K562 (cell line): Measurements from ENCODE around the gene THADA. TPM values are rescaled to one million over a fixed set of nuclear protein-coding genes. Genes with fewer than 3 reads are reported as not detected.

Experiments
- ATAC-seq: fragments of 200-7000 bp; cut with Tn5 transposase; 3 replicates; pipeline ENCODE4 v1.9.1; 2020; ENCODE audit warnings: moderate library complexity
- BruUV-seq: library from RNA; stranded (reverse); fragments of 400-500 nt; replicated peaks from 2 replicates; lab custom pipeline; 2021; lab: Mats Ljungman, UMichigan
- CTCF ChIA-PET: fragments of 300-600 bp; formaldehyde crosslinking; extraction: SDS; loops from one replicate; lab custom pipeline; 2021; ENCODE audit warnings: low intra/inter-chr PET ratio; lab: Yijun Ruan, JAX
- POLR2A ChIA-PET: fragments of 300-600, 350-650 bp; sonication (Branson Sonifier 250); formaldehyde crosslinking; extraction: SDS; loops from one replicate; lab custom pipeline; 2021; ENCODE audit warnings: antibody characterized with exemption, inconsistent platforms; lab: Yijun Ruan, JAX
- DNase-seq, 4 experiments: peaks; one replicate each; pipeline versions ENCODE4 v3.0.0 to v3.0.0-alpha.2; 2011 to 2018; ENCODE audit warnings: low spot score in 3 of 4, mixed read lengths in 3 of 4; ENCODE audit errors: extremely low read depth in 1 of 4
- FAIRE-seq: peaks from 2 replicates; lab custom pipeline; 2011; peaks lifted over from hg19 to GRCh38; lab: Jason Lieb, UNC
- H2AFZ ChIP-seq: 2 replicates; pipeline ENCODE4 v1.6.0; 2011; ENCODE audit warnings: low read depth, low read length, control low read depth, inconsistent platforms
- H3K27ac ChIP-seq: fragments of 200-600 bp; 3 replicates; pipeline ENCODE4 v1.8.0; 2011; ENCODE audit warnings: low read depth, mild to moderate bottlenecking, control low read depth, inconsistent platforms, low read length, moderate library complexity, mixed read lengths; ENCODE audit errors: extremely low read depth
- H3K27me3 ChIP-seq, 2 experiments: fragments of 300-600 bp in 1 of 2; 2 replicates in 1 of 2; 3 replicates in 1 of 2; pipeline versions ENCODE4 v1.6.0 to v1.8.0; 2011; ENCODE audit warnings: inconsistent platforms in 2 of 2, low read length in 2 of 2, mild to moderate bottlenecking in 1 of 2, mixed read lengths in 1 of 2, moderate library complexity in 1 of 2; ENCODE audit not compliant: control insufficient read depth in 2 of 2, insufficient read depth in 2 of 2
- H3K36me3 ChIP-seq: fragments of 300-600 bp; 3 replicates; pipeline ENCODE4 v1.8.0; 2011; ENCODE audit warnings: mild to moderate bottlenecking, low read length, inconsistent platforms; ENCODE audit not compliant: control insufficient read depth, insufficient read depth
- H3K4me1 ChIP-seq, 2 experiments: fragments of 200-600 bp in 1 of 2; replicated peaks in 1 of 2; 2 replicates in 1 of 2; 3 replicates in 1 of 2; pipeline versions ENCODE4 v1.5.1 to v1.8.0; 2011; ENCODE audit warnings: inconsistent platforms in 2 of 2, low read length in 2 of 2, mild to moderate bottlenecking in 1 of 2, mixed read lengths in 1 of 2, moderate library complexity in 1 of 2; ENCODE audit not compliant: control insufficient read depth in 2 of 2, insufficient read depth in 2 of 2
- H3K4me2 ChIP-seq: 2 replicates; pipeline ENCODE4 v1.6.1; 2011; ENCODE audit warnings: low read length, control low read depth, inconsistent platforms, mixed read lengths; ENCODE audit not compliant: insufficient read depth
- H3K4me3 ChIP-seq: fragments of 200-600 bp; sonication (generic), shearing (Covaris generic); 2 replicates; pipeline ENCODE4 v1.5.1; 2016; ENCODE audit warnings: control low read depth, inconsistent platforms
- H3K79me2 ChIP-seq: fragments of 200-600 bp; 3 replicates; pipeline ENCODE4 v1.8.0; 2011; ENCODE audit warnings: low read length, inconsistent platforms; ENCODE audit not compliant: control insufficient read depth, insufficient read depth
- H3K9ac ChIP-seq, 2 experiments: 2 replicates each; pipeline versions ENCODE4 v1.6.0 to v1.6.1; 2011; ENCODE audit warnings: low read depth in 2 of 2, low read length in 2 of 2, control low read depth in 1 of 2, inconsistent platforms in 1 of 2, mild to moderate bottlenecking in 1 of 2, mixed read lengths in 1 of 2; ENCODE audit not compliant: insufficient read depth in 1 of 2
- H3K9me1 ChIP-seq: one replicate; pipeline ENCODE4 v1.6.0; 2011; ENCODE audit warnings: inconsistent platforms, mild to moderate bottlenecking, low read length, moderate library complexity; ENCODE audit not compliant: control insufficient read depth, insufficient read depth
- H3K9me3 ChIP-seq: replicated peaks from 2 replicates; pipeline ENCODE4 v1.5.1; 2011; ENCODE audit warnings: low read depth, low read length, inconsistent platforms; ENCODE audit not compliant: control insufficient read depth, insufficient read depth
- H4K20me1 ChIP-seq: replicated peaks from 2 replicates; pipeline ENCODE4 v1.6.1; 2011; ENCODE audit warnings: low read length, inconsistent platforms, mixed read lengths; ENCODE audit not compliant: control insufficient read depth, insufficient read depth
- ATF3 ChIP-seq, 2 experiments: fragments of 450-650 bp in 1 of 2; sonication (generic) in 1 of 2; formaldehyde crosslinking in 1 of 2; IDR thresholded peaks in 1 of 2; conservative IDR thresholded peaks in 1 of 2; 2 replicates each; pipeline versions ENCODE4 v1.6.1 to v1.8.1; 2016 to 2023; ENCODE audit warnings: mild to moderate bottlenecking in 2 of 2, moderate library complexity in 2 of 2, inconsistent platforms in 1 of 2, missing genetic modification reagents in 1 of 2
- BRF1 ChIP-seq: IDR thresholded peaks from 3 replicates; pipeline ENCODE4 v1.6.1; 2011; ENCODE audit warnings: borderline replicate concordance, mild to moderate bottlenecking; ENCODE audit not compliant: insufficient read length; ENCODE audit errors: extremely low read depth
- CXXC5 ChIP-seq: fragments of 250-450 bp; sonication (Bioruptor Pico); IDR thresholded peaks from 2 replicates; pipeline ENCODE4 v1.8.0; 2022; ENCODE audit warnings: inconsistent platforms, mild to moderate bottlenecking, moderate library complexity
- GATAD2A ChIP-seq: fragments of 450-650 bp; IDR thresholded peaks from 2 replicates; pipeline ENCODE4 v1.6.1; 2017
- HNRNPL ChIP-seq: fragments of 200-400 bp; formaldehyde crosslinking; IDR thresholded peaks from 2 replicates; pipeline ENCODE4 v1.6.1; 2017; ENCODE audit warnings: low read depth, mild to moderate bottlenecking, low read length
- MECOM ChIP-seq: fragments of 250-450 bp; sonication (Bioruptor Pico); IDR thresholded peaks from 2 replicates; pipeline ENCODE4 v1.8.0; 2022; ENCODE audit warnings: inconsistent platforms
- MLX ChIP-seq, 2 experiments: fragments of 450-650 bp in 1 of 2; sonication (generic) in 1 of 2; formaldehyde crosslinking; conservative IDR thresholded peaks; 2 replicates each; pipeline versions ENCODE4 v1.4.0 to v1.8.1; 2020 to 2022; ENCODE audit warnings: mild to moderate bottlenecking in 1 of 2, missing genetic modification reagents in 1 of 2
- NUFIP1 ChIP-seq: fragments of 450-650 bp; IDR thresholded peaks from 2 replicates; pipeline ENCODE4 v1.6.1; 2018; ENCODE audit not compliant: partially characterized antibody
- PTTG1 ChIP-seq: fragments of 450-650 bp; IDR thresholded peaks from 2 replicates; pipeline ENCODE4 v1.6.1; 2016; ENCODE audit warnings: low read depth, mild to moderate bottlenecking, missing genetic modification characterization, missing compliant biosample characterization
- RBM22 ChIP-seq: fragments of 200-400 bp; formaldehyde crosslinking; IDR thresholded peaks from 2 replicates; pipeline ENCODE4 v1.6.1; 2018; ENCODE audit warnings: low read length, low read depth; ENCODE audit not compliant: poor library complexity, severe bottlenecking
- SNIP1 ChIP-seq: fragments of 450-650 bp; IDR thresholded peaks from 2 replicates; pipeline ENCODE4 v1.7.1; 2017; ENCODE audit warnings: low read depth, mild to moderate bottlenecking
- THRB ChIP-seq: fragments of 450-650 bp; formaldehyde crosslinking; conservative IDR thresholded peaks from 2 replicates; pipeline ENCODE4 v1.4.0; 2022; ENCODE audit warnings: mild to moderate bottlenecking, missing genetic modification characterization
- whole genome bisulfite sequencing: fragments of 100-300 bp; shearing (Covaris generic); methylation state at CpG from one replicate; pipeline ENCODE4 v1.1.6; 2016; ENCODE audit warnings: low coverage, mixed read lengths; ENCODE audit not compliant: insufficient coverage; ENCODE audit errors: missing lambda C conversion rate; 5-methylcytosine and 5-hydroxymethylcytosine counted together
- in situ Hi-C: fragments of 300-500 bp; cut with MboI; formaldehyde crosslinking; loops from 4 replicates; pipeline ENCODE4 v1.15.0; 2018; ENCODE audit warnings: inconsistent platforms, mixed read lengths
- intact Hi-C: fragments of 100-400 bp; cut with micrococcal nuclease; formaldehyde crosslinking; loops from 2 replicates; pipeline ENCODE4 v1.14.2; 2022
- polyA plus RNA-seq, 8 experiments: library from polyadenylated mRNA; depleted of rRNA in 4 of 8; stranded (reverse) in 5 of 8; unstranded in 3 of 8; fragments of >200 nt; fragmentation: Nextera tagmentation in 2 of 8; fragmentation: Illumina TruSeq in 1 of 8; extraction: Ambion mirVana in 2 of 8; extraction: Trizol in 1 of 8; gene quantifications; 2 replicates each; pipeline versions ENCODE4 v1.2.1 to v1.2.3, GENCODE V29; 2011 to 2014; ENCODE audit warnings: inconsistent platforms in 1 of 8, missing spikeins in 1 of 8
- total RNA-seq, 7 experiments: library from RNA; depleted of rRNA in 6 of 7; stranded (reverse); fragments of >200 nt in 6 of 7; fragmentation: Illumina TruSeq in 2 of 7; extraction: Trizol in 2 of 7; gene quantifications; 2 replicates each; pipeline versions ENCODE4 v1.2.1 to v1.2.3, GENCODE V29; 2011 to 2021; ENCODE audit warnings: low replicate concordance in 1 of 7

Gene THADA
- total and polyA plus RNA-seq, 9 of the 15 experiments (the other 6 are each of a cell fraction or from before 2014, with no cell fraction given), result 17.8 to 34.7 (median 31.9) TPM

GRCh38 chr2:43377327-43377726 is 218.5 kb downstream of the THADA start:
- no peaks in the 10 kb centered on the region for H3K79me2 ChIP-seq
- H4K20me1 ChIP-seq, result no peaks in the 10 kb centered on the region
- no peak overlapping the region for H3K9ac ChIP-seq
- POLR2A ChIA-PET, result no interaction called here
- no TSS peak for BruUV-seq
- no peak for ATAC-seq
- H2AFZ ChIP-seq, result no peak overlapping the region
- H3K27me3 ChIP-seq, result no peaks in the 10 kb centered on the region
- no peak overlapping the region for H3K27ac ChIP-seq
- no peak for TF ChIP-seq MECOM (CRISPR knock-in tag)
- no peak for TF ChIP-seq GATAD2A
- TF ChIP-seq, all 486 proteins: peak for 0
- no peak for FAIRE-seq
- no peak for DNase-seq
- H3K9me3 ChIP-seq, result no peaks in the 10 kb centered on the region
- intact Hi-C loops (no loop called here), in situ Hi-C loops (no loop called here)
- no peaks in the 10 kb centered on the region; the same call in 2 of the 3 replicates for H3K36me3 ChIP-seq
- no peak overlapping the region for H3K4me3 ChIP-seq
- H3K4me1 ChIP-seq, result no peaks in the 10 kb centered on the region
- WGBS, result 83% methylated on average over 3 of the region's 3 CpGs
- CTCF ChIA-PET, result no interaction called here
- H3K4me2 ChIP-seq, result no peak overlapping the region
- H3K9me1 ChIP-seq, result no peaks in the 10 kb centered on the region

GRCh38 chr2:43376523-43377198 is 219.2 kb downstream of the THADA start:
- Histone ChIP-seq H2AFZ (no peak overlapping the region), H3K27me3 (no peaks in the 10 kb centered on the region), H3K9ac (no peak overlapping the region), H3K4me1 (no peaks in the 10 kb centered on the region), H3K4me2 (no peak overlapping the region), H3K27ac (no peak overlapping the region), H3K79me2 (no peaks in the 10 kb centered on the region), H3K36me3 (no peaks in the 10 kb centered on the region; the same call in 2 of the 3 replicates), H3K9me3 (no peaks in the 10 kb centered on the region), H4K20me1 (no peaks in the 10 kb centered on the region), H3K9me1 (no peaks in the 10 kb centered on the region), H3K4me3 (no peak overlapping the region)
- DNase-seq (no peak), ATAC-seq (no peak), FAIRE-seq (peak; percentile 6)
- ChIA-PET CTCF (no interaction called here), POLR2A (no interaction called here)
- 64% methylated on average over 8 of the region's 8 CpGs for WGBS
- in situ Hi-C loops, result no loop called here
- intact Hi-C loops, result no loop called here
- no TSS peak for BruUV-seq
- TF ChIP-seq SNIP1, result no peak
- no peak for TF ChIP-seq HNRNPL
- TF ChIP-seq RBM22, result no peak
- TF ChIP-seq NUFIP1, result no peak
- no peak for TF ChIP-seq MLX (CRISPR knock-in tag; conservative IDR thresholded peaks at IDR 0.05)
- no peak for TF ChIP-seq PTTG1 (tag)
- TF ChIP-seq BRF1, result no peak
- no peak for TF ChIP-seq ATF3 (IDR thresholded peaks at IDR 0.05)
- no peak for TF ChIP-seq ATF3 (CRISPR knock-in tag; conservative IDR thresholded peaks at IDR 0.05)
- TF ChIP-seq THRB (CRISPR knock-in tag), result no peak
- TF ChIP-seq CXXC5 (CRISPR knock-in tag), result no peak
